ENCODE measurements around the gene PNMA8B. TPM values are rescaled to one million over a fixed set of nuclear protein-coding genes. Genes with fewer than 3 reads are reported as not detected.

PNMA8B gene
- total and polyA plus RNA-seq, 9 donors, result 1.8 to 4.3 (median 3.5) TPM

- peaks cover 12% of the 10 kb centered on the region for H3K36me3 ChIP-seq (ENCODE audit: control insufficient read depth, insufficient read depth, low read length)
- H3K9me3 ChIP-seq (replicated peaks; ENCODE audit: control insufficient read depth, low read depth, low read length), result no peaks in the 10 kb centered on the region
- 78% methylated on average over 1 of the region's 1 CpG for WGBS (ENCODE audit: insufficient coverage)
- no peaks in the 10 kb centered on the region for H3K27me3 ChIP-seq (ENCODE audit: control insufficient read depth, insufficient read depth, low read length)
- no peak overlapping the region for H3K27ac ChIP-seq (ENCODE audit: low read length)
- DNase-seq, result no peak
- H3K4me3 ChIP-seq (ENCODE audit: low read length), result no peak overlapping the region
- peaks cover 7% of the 10 kb centered on the region for H3K4me1 ChIP-seq (ENCODE audit: control insufficient read depth, insufficient read depth, low read length)
Measured at GRCh38 chr19:46460981-46461380, 34.7 kb downstream of the PNMA8B start.

GRCh38 chr19:46460055-46460454 lies 35.6 kb downstream of the PNMA8B start:
- H3K27ac ChIP-seq (ENCODE audit: low read length), result no peak overlapping the region
- peaks cover 9% of the 10 kb centered on the region for H3K36me3 ChIP-seq (ENCODE audit: control insufficient read depth, insufficient read depth, low read length)
- WGBS (ENCODE audit: insufficient coverage), result 89% methylated on average over 1 of the region's 2 CpGs
- H3K4me1 ChIP-seq (ENCODE audit: control insufficient read depth, insufficient read depth, low read length), result peaks cover 7% of the 10 kb centered on the region
- no peaks in the 10 kb centered on the region for H3K27me3 ChIP-seq (ENCODE audit: control insufficient read depth, insufficient read depth, low read length)
- no peak for DNase-seq
- H3K4me3 ChIP-seq (ENCODE audit: low read length), result no peak overlapping the region
- H3K9me3 ChIP-seq (replicated peaks; ENCODE audit: control insufficient read depth, low read depth, low read length), result no peaks in the 10 kb centered on the region

- no CpG with 5 or more reads among the region's 5 CpGs for WGBS (ENCODE audit: insufficient coverage)
- no peak for DNase-seq
- Histone ChIP-seq H3K36me3 (ENCODE audit: control insufficient read depth, insufficient read depth, low read length) (peaks cover 7% of the 10 kb centered on the region), H3K27ac (ENCODE audit: low read length) (no peak overlapping the region), H3K27me3 (ENCODE audit: control insufficient read depth, insufficient read depth, low read length) (no peaks in the 10 kb centered on the region), H3K4me1 (ENCODE audit: control insufficient read depth, insufficient read depth, low read length) (peaks cover 13% of the 10 kb centered on the region), H3K4me3 (ENCODE audit: low read length) (no peak overlapping the region), H3K9me3 (replicated peaks; ENCODE audit: control insufficient read depth, low read depth, low read length) (no peaks in the 10 kb centered on the region)
Measured at GRCh38 chr19:46456930-46457329, 38.7 kb downstream of the PNMA8B start.

- no peak overlapping the region for H3K4me3 ChIP-seq (ENCODE audit: low read length)
- H3K36me3 ChIP-seq (ENCODE audit: control insufficient read depth, insufficient read depth, low read length), result no peaks in the 10 kb centered on the region
- H3K9me3 ChIP-seq (replicated peaks; ENCODE audit: control insufficient read depth, low read depth, low read length), result peaks cover 2% of the 10 kb centered on the region
- DNase-seq, result no peak
- no peaks in the 10 kb centered on the region for H3K27me3 ChIP-seq (ENCODE audit: control insufficient read depth, insufficient read depth, low read length)
- H3K4me1 ChIP-seq (ENCODE audit: control insufficient read depth, insufficient read depth, low read length), result peaks cover 16% of the 10 kb centered on the region
- no peak overlapping the region for H3K27ac ChIP-seq (ENCODE audit: low read length)
- no CpG with 5 or more reads among the region's 3 CpGs for WGBS (ENCODE audit: insufficient coverage)
Measured at GRCh38 chr19:46454244-46454643, 41.4 kb downstream of the PNMA8B start.

- no peak for DNase-seq
- peaks cover 17% of the 10 kb centered on the region for H3K4me1 ChIP-seq (ENCODE audit: control insufficient read depth, insufficient read depth, low read length)
- H3K27ac ChIP-seq (ENCODE audit: low read length), result no peak overlapping the region
- peaks cover 2% of the 10 kb centered on the region for H3K9me3 ChIP-seq (replicated peaks; ENCODE audit: control insufficient read depth, low read depth, low read length)
- H3K36me3 ChIP-seq (ENCODE audit: control insufficient read depth, insufficient read depth, low read length), result no peaks in the 10 kb centered on the region
- no peak overlapping the region for H3K4me3 ChIP-seq (ENCODE audit: low read length)
- H3K27me3 ChIP-seq (ENCODE audit: control insufficient read depth, insufficient read depth, low read length), result no peaks in the 10 kb centered on the region
- WGBS (ENCODE audit: insufficient coverage), result 88% methylated on average over 5 of the region's 6 CpGs
Measured at GRCh38 chr19:46453661-46454060, 42.0 kb downstream of the PNMA8B start.

GRCh38 chr19:46452186-46452585 lies 43.5 kb downstream of the PNMA8B start:
- 11% methylated on average over 3 of the region's 4 CpGs for WGBS (ENCODE audit: insufficient coverage)
- Histone ChIP-seq H3K27ac (ENCODE audit: low read length) (peak overlapping the region; percentile 89), H3K4me3 (ENCODE audit: low read length) (no peak overlapping the region), H3K9me3 (replicated peaks; ENCODE audit: control insufficient read depth, low read depth, low read length) (peaks cover 2% of the 10 kb centered on the region), H3K4me1 (ENCODE audit: control insufficient read depth, insufficient read depth, low read length) (peaks cover 27% of the 10 kb centered on the region), H3K36me3 (ENCODE audit: control insufficient read depth, insufficient read depth, low read length) (no peaks in the 10 kb centered on the region), H3K27me3 (ENCODE audit: control insufficient read depth, insufficient read depth, low read length) (no peaks in the 10 kb centered on the region)
- DNase-seq, result peak; percentile 73

GRCh38 chr19:46451352-46451751 lies 44.3 kb downstream of the PNMA8B start:
- no peak overlapping the region for H3K4me3 ChIP-seq (ENCODE audit: low read length)
- 73% methylated on average over 2 of the region's 6 CpGs for WGBS (ENCODE audit: insufficient coverage)
- DNase-seq, result peak; percentile 91
- peaks cover 2% of the 10 kb centered on the region for H3K9me3 ChIP-seq (replicated peaks; ENCODE audit: control insufficient read depth, low read depth, low read length)
- H3K4me1 ChIP-seq (ENCODE audit: control insufficient read depth, insufficient read depth, low read length), result peaks cover 27% of the 10 kb centered on the region
- peak overlapping the region; percentile 89 for H3K27ac ChIP-seq (ENCODE audit: low read length)
- H3K27me3 ChIP-seq (ENCODE audit: control insufficient read depth, insufficient read depth, low read length), result no peaks in the 10 kb centered on the region
- H3K36me3 ChIP-seq (ENCODE audit: control insufficient read depth, insufficient read depth, low read length), result no peaks in the 10 kb centered on the region

GRCh38 chr19:46450737-46451136 lies 44.9 kb downstream of the PNMA8B start:
- H3K36me3 ChIP-seq (ENCODE audit: control insufficient read depth, insufficient read depth, low read length), result no peaks in the 10 kb centered on the region
- H3K27ac ChIP-seq (ENCODE audit: low read length), result peak overlapping the region; percentile 89
- no peak for DNase-seq
- H3K9me3 ChIP-seq (replicated peaks; ENCODE audit: control insufficient read depth, low read depth, low read length), result peaks cover 2% of the 10 kb centered on the region
- peaks cover 30% of the 10 kb centered on the region for H3K4me1 ChIP-seq (ENCODE audit: control insufficient read depth, insufficient read depth, low read length)
- no peak overlapping the region for H3K4me3 ChIP-seq (ENCODE audit: low read length)
- H3K27me3 ChIP-seq (ENCODE audit: control insufficient read depth, insufficient read depth, low read length), result no peaks in the 10 kb centered on the region
- WGBS (ENCODE audit: insufficient coverage), result no CpG with 5 or more reads among the region's 5 CpGs

GRCh38 chr19:46449228-46449627 lies 46.4 kb downstream of the PNMA8B start:
- peaks cover 2% of the 10 kb centered on the region for H3K9me3 ChIP-seq (replicated peaks; ENCODE audit: control insufficient read depth, low read depth, low read length)
- 80% methylated on average over 5 of the region's 7 CpGs for WGBS (ENCODE audit: insufficient coverage)
- no peaks in the 10 kb centered on the region for H3K36me3 ChIP-seq (ENCODE audit: control insufficient read depth, insufficient read depth, low read length)
- peaks cover 27% of the 10 kb centered on the region for H3K4me1 ChIP-seq (ENCODE audit: control insufficient read depth, insufficient read depth, low read length)
- H3K27ac ChIP-seq (ENCODE audit: low read length), result no peak overlapping the region
- no peaks in the 10 kb centered on the region for H3K27me3 ChIP-seq (ENCODE audit: control insufficient read depth, insufficient read depth, low read length)
- no peak overlapping the region for H3K4me3 ChIP-seq (ENCODE audit: low read length)
- DNase-seq, result no peak

- peaks cover 25% of the 10 kb centered on the region for H3K4me1 ChIP-seq (ENCODE audit: control insufficient read depth, insufficient read depth, low read length)
- no peaks in the 10 kb centered on the region for H3K27me3 ChIP-seq (ENCODE audit: control insufficient read depth, insufficient read depth, low read length)
- H3K4me3 ChIP-seq (ENCODE audit: low read length), result no peak overlapping the region
- peaks cover 2% of the 10 kb centered on the region for H3K9me3 ChIP-seq (replicated peaks; ENCODE audit: control insufficient read depth, low read depth, low read length)
- H3K27ac ChIP-seq (ENCODE audit: low read length), result no peak overlapping the region
- DNase-seq, result no peak
- WGBS (ENCODE audit: insufficient coverage), result 89% methylated on average over 5 of the region's 10 CpGs
- H3K36me3 ChIP-seq (ENCODE audit: control insufficient read depth, insufficient read depth, low read length), result no peaks in the 10 kb centered on the region
Measured at GRCh38 chr19:46448601-46449000, 47.1 kb downstream of the PNMA8B start.

- 21% methylated on average over 2 of the region's 5 CpGs for WGBS (ENCODE audit: insufficient coverage)
- Histone ChIP-seq H3K27ac (ENCODE audit: low read length) (peak overlapping the region; percentile 53), H3K27me3 (ENCODE audit: control insufficient read depth, insufficient read depth, low read length) (no peaks in the 10 kb centered on the region), H3K36me3 (ENCODE audit: control insufficient read depth, insufficient read depth, low read length) (no peaks in the 10 kb centered on the region), H3K4me1 (ENCODE audit: control insufficient read depth, insufficient read depth, low read length) (peaks cover 28% of the 10 kb centered on the region), H3K4me3 (ENCODE audit: low read length) (no peak overlapping the region), H3K9me3 (replicated peaks; ENCODE audit: control insufficient read depth, low read depth, low read length) (peaks cover 2% of the 10 kb centered on the region)
- DNase-seq, result peak; percentile 49
Measured at GRCh38 chr19:46447824-46448223, 47.8 kb downstream of the PNMA8B start.
